ENCODE data around the gene SLC10A2.
"Not testable (repeated sequence)": the region's sequence is repeated elsewhere in the genome, so short reads cannot be mapped to it uniquely, and the experiment has no call there.

Gene SLC10A2

GRCh38 chr13:103066079-103066780, at the start of gene SLC10A2:
Gene SLC10A2, minus strand, starts transcription at chr13:103066417. Its CDS starts 168 bp downstream, at chr13:103066249.
- DNase-seq = no peak

GRCh38 chr13:103107580-103107979, 41.4 kb upstream of the SLC10A2 start:
- no peak for DNase-seq

- DNase-seq = no peak
Measured at GRCh38 chr13:103104340-103104739, 38.1 kb upstream of the SLC10A2 start.

- not testable (repeated sequence) for DNase-seq
Measured at GRCh38 chr13:103103456-103103855, 37.2 kb upstream of the SLC10A2 start.

- no peak for DNase-seq
Measured at GRCh38 chr13:103102482-103102881, 36.3 kb upstream of the SLC10A2 start.

GRCh38 chr13:103101901-103102300, 35.7 kb upstream of the SLC10A2 start:
- DNase-seq = no peak

- DNase-seq = no peak
Measured at GRCh38 chr13:103101500-103101899, 35.3 kb upstream of the SLC10A2 start.

GRCh38 chr13:103100830-103101229, 34.6 kb upstream of the SLC10A2 start:
- no peak for DNase-seq

- DNase-seq = no peak
Measured at GRCh38 chr13:103099722-103100293, 33.6 kb upstream of the SLC10A2 start.

- DNase-seq = no peak
Measured at GRCh38 chr13:103098535-103098934, 32.3 kb upstream of the SLC10A2 start.

GRCh38 chr13:103097366-103097928, 31.2 kb upstream of the SLC10A2 start:
- DNase-seq = no peak

- not testable (repeated sequence) for DNase-seq
Measured at GRCh38 chr13:103093649-103094048, 27.4 kb upstream of the SLC10A2 start.

- no peak for DNase-seq
Measured at GRCh38 chr13:103087275-103087674, 21.1 kb upstream of the SLC10A2 start.

- DNase-seq = no peak
Measured at GRCh38 chr13:103081435-103081834, 15.2 kb upstream of the SLC10A2 start.

- DNase-seq = no peak
Measured at GRCh38 chr13:103078158-103078557, 11.9 kb upstream of the SLC10A2 start.

- no peak for DNase-seq
Measured at GRCh38 chr13:103068836-103069235, 2.6 kb upstream of the SLC10A2 start.

- no peak for DNase-seq
Measured at GRCh38 chr13:103067751-103068555, 1.7 kb upstream of the SLC10A2 start.

- no peak for DNase-seq
Measured at GRCh38 chr13:103066781-103067345, 646 bp upstream of the SLC10A2 start.

- DNase-seq = no peak
Measured at GRCh38 chr13:103063376-103063775, 2.8 kb downstream of the SLC10A2 start.

- DNase-seq = no peak
Measured at GRCh38 chr13:103062079-103062478, 4.1 kb downstream of the SLC10A2 start.

- DNase-seq = no peak
Measured at GRCh38 chr13:103056008-103056407, 10.2 kb downstream of the SLC10A2 start.

- DNase-seq = no peak
Measured at GRCh38 chr13:103055166-103055565, 11.1 kb downstream of the SLC10A2 start.

GRCh38 chr13:103046676-103047075, 19.5 kb downstream of the SLC10A2 start:
- DNase-seq = no peak
